ENCODE measurements around the gene KLHL24.

KLHL24 gene

DNA sequence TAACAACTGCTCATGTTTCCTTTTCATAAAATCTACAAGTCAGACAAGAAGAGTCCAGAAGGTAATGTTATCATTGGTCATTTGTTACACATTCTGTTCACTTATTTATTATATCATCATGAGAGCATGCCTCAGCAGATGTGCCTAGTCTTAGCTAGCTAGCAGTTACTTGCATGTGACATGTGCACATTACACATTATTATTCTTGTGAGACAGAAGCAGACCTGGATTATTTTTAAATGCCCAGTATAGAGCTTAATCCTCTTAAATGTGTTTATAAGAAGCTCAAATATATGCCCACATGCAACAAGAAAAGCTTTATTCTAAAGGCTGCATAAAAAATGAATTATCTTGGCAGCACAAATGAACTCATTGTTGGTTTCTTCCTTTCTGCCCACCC is 74.8 kb downstream of the KLHL24 start:
- TF ChIP-seq, protein P1, sequence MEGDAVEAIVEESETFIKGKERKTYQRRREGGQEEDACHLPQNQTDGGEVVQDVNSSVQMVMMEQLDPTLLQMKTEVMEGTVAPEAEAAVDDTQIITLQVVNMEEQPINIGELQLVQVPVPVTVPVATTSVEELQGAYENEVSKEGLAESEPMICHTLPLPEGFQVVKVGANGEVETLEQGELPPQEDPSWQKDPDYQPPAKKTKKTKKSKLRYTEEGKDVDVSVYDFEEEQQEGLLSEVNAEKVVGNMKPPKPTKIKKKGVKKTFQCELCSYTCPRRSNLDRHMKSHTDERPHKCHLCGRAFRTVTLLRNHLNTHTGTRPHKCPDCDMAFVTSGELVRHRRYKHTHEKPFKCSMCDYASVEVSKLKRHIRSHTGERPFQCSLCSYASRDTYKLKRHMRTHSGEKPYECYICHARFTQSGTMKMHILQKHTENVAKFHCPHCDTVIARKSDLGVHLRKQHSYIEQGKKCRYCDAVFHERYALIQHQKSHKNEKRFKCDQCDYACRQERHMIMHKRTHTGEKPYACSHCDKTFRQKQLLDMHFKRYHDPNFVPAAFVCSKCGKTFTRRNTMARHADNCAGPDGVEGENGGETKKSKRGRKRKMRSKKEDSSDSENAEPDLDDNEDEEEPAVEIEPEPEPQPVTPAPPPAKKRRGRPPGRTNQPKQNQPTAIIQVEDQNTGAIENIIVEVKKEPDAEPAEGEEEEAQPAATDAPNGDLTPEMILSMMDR (IDR thresholded peaks at IDR 0.05; ENCODE audit: low read depth, low read length, missing control alignments) = no peak
- H3K4me3 ChIP-seq (replicated peaks; ENCODE audit: low read depth, low read length) = no peak overlapping the region
- DNase-seq (ENCODE audit: extremely low read depth, low read depth) = no peak

DNA sequence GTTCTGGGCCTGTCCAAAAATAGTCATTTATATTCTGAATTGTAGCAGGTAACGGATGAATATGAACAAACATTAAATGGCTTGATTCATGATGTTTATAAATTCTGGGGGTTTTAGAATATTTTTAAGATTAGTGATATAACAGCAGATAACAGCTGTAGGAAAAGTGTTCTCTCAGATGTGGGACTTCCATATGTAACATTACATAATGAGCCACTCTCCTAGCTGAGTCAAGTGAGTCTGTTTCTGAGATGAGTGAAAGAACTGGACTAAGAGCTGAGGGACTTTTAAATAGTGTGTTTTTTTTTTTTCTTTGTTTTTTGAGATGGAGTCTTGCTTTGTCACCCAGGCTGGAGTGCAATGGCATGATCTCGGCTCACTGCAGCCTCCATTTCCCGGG is 76.1 kb downstream of the KLHL24 start:
- TF ChIP-seq, protein P1 (IDR thresholded peaks at IDR 0.05; ENCODE audit: low read depth, low read length, missing control alignments) = no peak
- no peak overlapping the region for H3K4me3 ChIP-seq (replicated peaks; ENCODE audit: low read depth, low read length)

DNA sequence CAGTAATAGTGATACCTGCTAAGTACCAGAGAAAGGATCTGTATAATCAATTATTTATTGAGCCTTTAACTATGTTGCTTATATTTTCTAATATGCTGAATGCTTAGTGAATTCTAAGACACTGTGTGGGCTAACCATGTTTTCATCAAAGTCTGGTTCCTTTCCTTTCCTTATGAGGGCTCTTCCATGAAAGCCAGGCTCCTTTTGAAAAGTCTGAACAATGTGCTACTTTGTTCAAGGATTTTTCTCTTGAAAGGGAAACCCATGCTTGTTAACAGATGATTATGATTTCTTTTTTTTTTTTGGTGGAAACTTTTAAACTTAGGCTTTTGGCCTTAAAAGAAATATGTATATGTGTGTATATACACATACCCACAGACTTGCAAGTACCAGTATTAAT is 79.2 kb downstream of the KLHL24 start:
- DNase-seq (ENCODE audit: extremely low read depth, low read depth) = no peak
- TF ChIP-seq, protein P1 (IDR thresholded peaks at IDR 0.05; ENCODE audit: low read depth, low read length, missing control alignments) = no peak
- H3K4me3 ChIP-seq (replicated peaks; ENCODE audit: low read depth, low read length) = no peak overlapping the region

More for the DNA sequence above, 76.1 kb downstream of the KLHL24 start:
- no peak for DNase-seq (ENCODE audit: extremely low read depth, low read depth)

DNA sequence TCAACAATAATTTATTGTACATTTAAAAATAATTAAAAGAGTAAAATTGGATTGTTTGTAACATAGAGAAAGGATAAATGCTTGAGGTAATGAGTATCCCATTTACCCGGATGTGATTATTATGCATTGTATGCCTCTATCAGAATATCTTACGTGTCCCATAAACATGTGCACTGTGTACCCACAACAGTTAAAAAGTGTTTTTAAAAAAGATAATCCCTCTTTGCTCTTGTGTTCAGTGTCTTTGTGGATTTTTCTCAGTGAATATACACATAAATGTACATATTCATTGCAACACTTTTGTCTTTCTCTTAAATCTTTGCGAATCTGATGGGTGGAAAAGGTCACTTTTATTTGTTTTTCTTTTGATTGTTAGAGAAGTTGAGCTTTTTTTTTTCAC is 82.6 kb downstream of the KLHL24 start:
- TF ChIP-seq, protein P1 (IDR thresholded peaks at IDR 0.05; ENCODE audit: low read depth, low read length, missing control alignments) = no peak
- no peak for DNase-seq (ENCODE audit: extremely low read depth, low read depth)
- H3K4me3 ChIP-seq (replicated peaks; ENCODE audit: low read depth, low read length) = no peak overlapping the region

DNA sequence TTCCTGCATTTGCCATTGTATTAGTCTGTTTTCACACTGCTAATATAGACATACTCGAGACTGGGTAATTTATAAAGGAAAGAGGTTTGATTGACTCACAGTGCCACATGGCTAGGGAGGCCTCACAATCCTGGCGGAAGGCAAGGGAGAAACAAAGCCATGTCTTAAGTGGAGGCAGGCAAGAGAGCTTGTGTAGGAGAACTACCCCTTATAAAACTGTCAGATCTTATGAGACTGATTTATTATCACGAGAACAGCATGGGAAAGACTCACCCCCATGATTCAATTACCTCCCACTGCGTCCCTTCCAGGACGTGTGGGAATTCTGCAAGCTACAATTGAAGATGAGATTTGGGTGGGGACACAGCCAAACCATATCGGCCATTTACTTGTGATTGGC is 90.0 kb downstream of the KLHL24 start:
- no peak overlapping the region for H3K4me3 ChIP-seq (replicated peaks; ENCODE audit: low read depth, low read length)
- no peak for DNase-seq (ENCODE audit: extremely low read depth, low read depth)

DNA sequence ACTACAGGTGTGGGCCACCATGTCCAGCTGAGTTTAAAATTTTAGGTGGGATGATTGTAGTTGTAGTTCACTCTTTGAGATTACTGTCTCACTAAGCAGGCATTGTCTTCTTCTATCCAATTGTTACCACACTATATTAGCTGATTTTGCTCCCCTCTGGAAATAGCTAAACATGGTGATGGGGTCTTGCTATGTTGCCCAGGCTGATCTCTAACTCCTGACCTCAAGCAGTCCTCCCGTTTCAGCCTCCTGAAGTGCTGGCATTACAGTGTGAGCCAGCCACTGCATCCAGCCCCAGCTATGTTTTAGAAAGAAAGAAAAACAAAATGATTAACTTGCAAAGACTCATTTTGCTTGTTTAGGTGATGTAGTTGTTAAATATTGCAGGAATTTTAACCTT is 92.8 kb downstream of the KLHL24 start:
- DNase-seq (ENCODE audit: extremely low read depth, low read depth) = no peak
- TF ChIP-seq, protein P1 (IDR thresholded peaks at IDR 0.05; ENCODE audit: low read depth, low read length, missing control alignments) = no peak
- H3K4me3 ChIP-seq (replicated peaks; ENCODE audit: low read depth, low read length) = no peak overlapping the region

More for the DNA sequence above, 90.0 kb downstream of the KLHL24 start:
- TF ChIP-seq, protein P1 (IDR thresholded peaks at IDR 0.05; ENCODE audit: low read depth, low read length, missing control alignments) = no peak

DNA sequence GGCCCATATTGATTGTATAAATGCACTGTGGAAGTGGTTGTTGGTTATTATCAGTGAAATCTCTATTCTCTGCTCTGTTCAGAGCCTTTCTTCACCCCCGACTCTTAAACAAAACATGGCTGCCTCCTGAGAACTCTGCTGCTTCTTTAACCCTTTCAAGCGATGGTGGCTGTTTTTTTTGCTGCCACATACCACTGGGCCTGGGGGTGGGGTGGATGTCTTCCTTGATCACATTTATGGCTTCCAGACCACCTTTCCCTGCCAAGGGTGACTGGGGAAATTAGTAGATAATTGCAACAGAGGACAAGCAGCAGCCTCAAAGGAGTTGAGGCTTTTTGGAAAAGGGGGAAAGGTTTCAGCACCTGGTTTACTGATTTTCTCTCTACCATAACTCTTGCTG is 94.9 kb downstream of the KLHL24 start:
- TF ChIP-seq, protein P1 (IDR thresholded peaks at IDR 0.05; ENCODE audit: low read depth, low read length, missing control alignments) = no peak
- DNase-seq (ENCODE audit: extremely low read depth, low read depth) = no peak
- H3K4me3 ChIP-seq (replicated peaks; ENCODE audit: low read depth, low read length) = no peak overlapping the region
